CD14-positive monocyte (primary cell): ENCODE data around the gene EPHA10. TPM values are rescaled to one million over a fixed set of nuclear protein-coding genes. Genes with fewer than 3 reads are reported as not detected.

Experiments used
- DNase-seq, 3 donors: peaks; one replicate each; pipeline ENCODE4 v3.0.0-alpha.2; 2011 to 2022
- H2AFZ ChIP-seq: 2 replicates; pipeline ENCODE4 v1.6.0; 2012; ENCODE audit warnings: mild to moderate bottlenecking, low read depth, low read length, inconsistent platforms; ENCODE audit not compliant: insufficient read depth, poor library complexity, severe bottlenecking
- H3K27ac ChIP-seq, 2 donors: 1 replicate in 1 of 2; 2 replicates in 1 of 2; pipeline ENCODE4 v1.5.1; 2012 to 2013; ENCODE audit warnings: low read length in 2 of 2, control low read depth in 1 of 2, inconsistent platforms in 1 of 2, low read depth in 1 of 2, mild to moderate bottlenecking in 1 of 2
- H3K27me3 ChIP-seq, 2 donors: one replicate each; pipeline versions ENCODE4 v1.6.0 to v1.6.1; 2011 to 2013; ENCODE audit warnings: low read length in 2 of 2; ENCODE audit not compliant: control insufficient read depth in 2 of 2, insufficient read depth in 2 of 2
- H3K36me3 ChIP-seq, 2 donors: replicated peaks in 1 of 2; 1 replicate in 1 of 2; 2 replicates in 1 of 2; pipeline versions ENCODE4 v1.5.1 to v1.6.1; 2012 to 2013; ENCODE audit warnings: low read length in 2 of 2, control low read depth in 1 of 2, inconsistent platforms in 1 of 2, mild to moderate bottlenecking in 1 of 2; ENCODE audit not compliant: insufficient read depth in 2 of 2, control insufficient read depth in 1 of 2
- H3K4me1 ChIP-seq, 2 donors: 1 replicate in 1 of 2; 2 replicates in 1 of 2; pipeline versions ENCODE4 v1.5.1 to v1.6.1; 2012 to 2013; ENCODE audit warnings: low read length in 2 of 2, control low read depth in 1 of 2, inconsistent platforms in 1 of 2, mild to moderate bottlenecking in 1 of 2, moderate library complexity in 1 of 2; ENCODE audit not compliant: insufficient read depth in 2 of 2, control insufficient read depth in 1 of 2
- H3K4me2 ChIP-seq: replicated peaks from 2 replicates; pipeline ENCODE3; 2012; ENCODE audit warnings: low read length, moderate library complexity, mild to moderate bottlenecking; ENCODE audit not compliant: poor library complexity, severe bottlenecking; ENCODE audit errors: extremely low read depth
- H3K4me3 ChIP-seq, 3 experiments: fragments of 200-600 bp in 1 of 3; sonication (generic) in 1 of 3; replicated peaks in 1 of 3; 1 replicate in 2 of 3; 2 replicates in 1 of 3; pipeline ENCODE4 v1.5.1; 2011 to 2013; ENCODE audit warnings: low read length in 3 of 3, mild to moderate bottlenecking in 3 of 3, control low read depth in 2 of 3, low read depth in 2 of 3, inconsistent platforms in 1 of 3, moderate library complexity in 1 of 3
- H3K79me2 ChIP-seq: 2 replicates; pipeline ENCODE4 v1.6.0; 2012; ENCODE audit warnings: mild to moderate bottlenecking, control low read depth, inconsistent platforms, low read length, moderate library complexity; ENCODE audit not compliant: insufficient read depth
- H3K9ac ChIP-seq: 2 replicates; pipeline ENCODE4 v1.6.0; 2017; ENCODE audit warnings: low read length, mild to moderate bottlenecking; ENCODE audit not compliant: insufficient read depth, poor library complexity, severe bottlenecking
- H3K9me3 ChIP-seq, 2 donors: replicated peaks in 1 of 2; 1 replicate in 1 of 2; 2 replicates in 1 of 2; pipeline versions ENCODE4 v1.5.1 to v1.6.1; 2012 to 2013; ENCODE audit warnings: low read length in 2 of 2, control low read depth in 1 of 2; ENCODE audit not compliant: control insufficient read depth in 1 of 2, insufficient read depth in 1 of 2
- H4K20me1 ChIP-seq: 2 replicates; pipeline ENCODE4 v1.6.0; 2012; ENCODE audit warnings: mild to moderate bottlenecking, low read length, control low read depth, moderate library complexity; ENCODE audit not compliant: insufficient read depth
- H3K27ac Mint-ChIP-seq, 7 donors: one replicate each; pipeline ENCODE4 v1.8.0; 2020; ENCODE audit warnings: mild to moderate bottlenecking in 7 of 7, mixed read lengths in 7 of 7, moderate library complexity in 6 of 7, inconsistent platforms in 2 of 7
- H3K27me3 Mint-ChIP-seq, 3 donors: one replicate each; pipeline ENCODE4 v1.8.0; 2021 to 2022; ENCODE audit warnings: low read depth in 3 of 3, mild to moderate bottlenecking in 3 of 3, mixed read lengths in 3 of 3, moderate library complexity in 3 of 3, inconsistent platforms in 1 of 3
- H3K36me3 Mint-ChIP-seq, 2 donors: one replicate each; pipeline ENCODE4 v1.8.0; 2020; ENCODE audit warnings: mixed read lengths in 2 of 2, inconsistent platforms in 1 of 2, mild to moderate bottlenecking in 1 of 2
- H3K4me1 Mint-ChIP-seq: one replicate; pipeline ENCODE4 v1.8.0; 2020; ENCODE audit warnings: mild to moderate bottlenecking, mixed read lengths
- H3K4me3 Mint-ChIP-seq, 2 donors: one replicate each; pipeline ENCODE4 v1.8.0; 2020; ENCODE audit warnings: mild to moderate bottlenecking in 2 of 2, mixed read lengths in 2 of 2, moderate library complexity in 1 of 2
- H3K9me3 Mint-ChIP-seq, 7 donors: one replicate each; pipeline ENCODE4 v1.8.0; 2020 to 2022; ENCODE audit warnings: mixed read lengths in 7 of 7, mild to moderate bottlenecking in 6 of 7, moderate library complexity in 6 of 7, inconsistent platforms in 2 of 7
- WGBS: methylation state at CpG from one replicate; pipeline ENCODE4 v1.1.5; 2013; ENCODE audit warnings: missing lambda C conversion rate; ENCODE audit not compliant: insufficient coverage; 5-methylcytosine and 5-hydroxymethylcytosine counted together
- intact Hi-C, 2 donors: fragments of 100-400 bp; cut with micrococcal nuclease; formaldehyde crosslinking; loops; one replicate each; pipeline versions ENCODE4 v1.15.0 to v1.15.1; 2023
- polyA plus RNA-seq, 3 donors: library from polyadenylated mRNA; depleted of rRNA in 1 of 3; unstranded in 2 of 3; stranded (reverse) in 1 of 3; fragments of 300-500 nt in 2 of 3; fragments of >200 nt in 1 of 3; fragmentation: Illumina TruSeq in 2 of 3; gene quantifications; 1 replicate in 2 of 3; 2 replicates in 1 of 3; pipeline ENCODE4 v1.2.3, GENCODE V29; 2012 to 2021
- TF ChIP-seq, protein P1 (sequence below): fragments of 200-600 bp; IDR thresholded peaks from one replicate; pipeline ENCODE4 v1.8.0; 2022; ENCODE audit warnings: antibody characterized with exemption, mild to moderate bottlenecking

EPHA10 gene
- polyA plus RNA-seq, 3 donors: not detected

DNA sequence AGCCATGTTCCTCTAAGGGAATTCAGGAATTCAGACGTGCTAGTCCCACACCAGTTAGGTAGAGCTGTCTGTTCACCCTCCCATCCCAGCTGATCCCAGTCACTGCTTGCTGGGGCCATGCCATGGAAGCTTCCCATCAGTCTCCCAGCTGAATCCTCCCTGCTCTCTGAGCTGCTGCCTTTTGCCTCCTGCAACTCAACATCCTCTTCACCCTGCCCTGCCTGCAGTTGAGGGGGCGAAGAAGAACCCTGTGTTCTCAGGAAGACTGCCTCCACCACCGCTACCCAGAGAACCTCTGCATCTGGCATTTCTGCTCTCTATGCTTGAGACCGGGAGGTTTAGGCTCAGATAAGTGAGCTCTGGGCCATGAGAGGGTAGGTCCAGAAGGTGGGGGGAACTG lies 56.4 kb downstream of the EPHA10 start:
- H3K79me2 ChIP-seq: no peaks in the 10 kb centered on the region
- no peaks in the 10 kb centered on the region for H3K9me3 Mint-ChIP-seq
- no peaks in the 10 kb centered on the region for H3K4me1 Mint-ChIP-seq
- H3K27ac Mint-ChIP-seq: no peak overlapping the region
- H3K4me1 ChIP-seq: no peaks in the 10 kb centered on the region
- H3K27ac ChIP-seq: no peak overlapping the region
- no peak overlapping the region for H3K4me3 Mint-ChIP-seq
- peaks cover 63 to 85% of the 10 kb centered on the region in 2 donors for H3K36me3 ChIP-seq
- no peak overlapping the region for H3K4me3 ChIP-seq
- no peak for DNase-seq
- peaks cover 62 to 74% of the 10 kb centered on the region in 2 donors for H3K36me3 Mint-ChIP-seq
- no peak overlapping the region for H3K4me2 ChIP-seq
- 86% methylated on average over 1 of the region's 4 CpGs for WGBS
- no peaks in the 10 kb centered on the region for H4K20me1 ChIP-seq
- H3K9me3 ChIP-seq: no peaks in the 10 kb centered on the region
- no peak overlapping the region for H2AFZ ChIP-seq
- no peaks in the 10 kb centered on the region for H3K27me3 ChIP-seq
- TF ChIP-seq, protein P1, sequence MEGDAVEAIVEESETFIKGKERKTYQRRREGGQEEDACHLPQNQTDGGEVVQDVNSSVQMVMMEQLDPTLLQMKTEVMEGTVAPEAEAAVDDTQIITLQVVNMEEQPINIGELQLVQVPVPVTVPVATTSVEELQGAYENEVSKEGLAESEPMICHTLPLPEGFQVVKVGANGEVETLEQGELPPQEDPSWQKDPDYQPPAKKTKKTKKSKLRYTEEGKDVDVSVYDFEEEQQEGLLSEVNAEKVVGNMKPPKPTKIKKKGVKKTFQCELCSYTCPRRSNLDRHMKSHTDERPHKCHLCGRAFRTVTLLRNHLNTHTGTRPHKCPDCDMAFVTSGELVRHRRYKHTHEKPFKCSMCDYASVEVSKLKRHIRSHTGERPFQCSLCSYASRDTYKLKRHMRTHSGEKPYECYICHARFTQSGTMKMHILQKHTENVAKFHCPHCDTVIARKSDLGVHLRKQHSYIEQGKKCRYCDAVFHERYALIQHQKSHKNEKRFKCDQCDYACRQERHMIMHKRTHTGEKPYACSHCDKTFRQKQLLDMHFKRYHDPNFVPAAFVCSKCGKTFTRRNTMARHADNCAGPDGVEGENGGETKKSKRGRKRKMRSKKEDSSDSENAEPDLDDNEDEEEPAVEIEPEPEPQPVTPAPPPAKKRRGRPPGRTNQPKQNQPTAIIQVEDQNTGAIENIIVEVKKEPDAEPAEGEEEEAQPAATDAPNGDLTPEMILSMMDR: no peak
- H3K27me3 Mint-ChIP-seq: peaks cover 0 to 2% (median 0%) of the 10 kb centered on the region in 3 donors
- no peak overlapping the region for H3K9ac ChIP-seq
- intact Hi-C loops: no loop called here

DNA sequence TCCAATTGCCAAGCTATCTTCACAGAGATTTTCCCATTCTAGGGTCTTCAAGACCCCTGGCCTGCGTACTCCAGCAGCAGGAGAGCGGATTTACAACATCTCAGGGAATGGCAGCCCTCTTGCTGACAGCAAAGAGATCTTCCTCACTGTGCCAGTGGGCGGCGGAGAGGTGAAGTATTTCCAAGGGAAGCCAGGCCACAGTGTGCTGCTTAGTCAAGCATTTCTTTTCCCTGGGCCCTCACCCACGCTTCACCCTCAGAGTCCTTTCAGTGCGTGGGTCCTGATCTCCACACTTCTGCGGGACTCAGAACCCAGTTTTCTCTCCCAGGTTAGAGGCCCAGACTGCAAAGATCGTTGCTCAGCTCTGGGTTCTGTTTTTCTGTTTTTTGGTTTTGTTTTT lies 59.5 kb downstream of the EPHA10 start:
- peaks cover 0 to 2% (median 0%) of the 10 kb centered on the region in 3 donors for H3K27me3 Mint-ChIP-seq
- peaks cover 85 to 99% of the 10 kb centered on the region in 2 donors for H3K36me3 ChIP-seq
- peaks cover 79 to 94% of the 10 kb centered on the region in 2 donors for H3K36me3 Mint-ChIP-seq
- H3K4me1 Mint-ChIP-seq: no peaks in the 10 kb centered on the region
- H3K4me3 Mint-ChIP-seq: no peak overlapping the region
- H3K27ac ChIP-seq: no peak overlapping the region
- intact Hi-C loops: no loop called here
- H3K4me3 ChIP-seq: no peak overlapping the region
- no peak overlapping the region for H3K4me2 ChIP-seq
- H3K9me3 Mint-ChIP-seq: peaks cover 0 to 2% (median 0%) of the 10 kb centered on the region in 7 donors
- WGBS: 98% methylated on average over 6 of the region's 8 CpGs
- H3K79me2 ChIP-seq: no peaks in the 10 kb centered on the region
- TF ChIP-seq, protein P1: no peak
- H3K9me3 ChIP-seq: no peaks in the 10 kb centered on the region
- no peak overlapping the region for H2AFZ ChIP-seq
- no peak for DNase-seq
- peak overlapping the region in 3 of 7 donors; percentile 3 to 32 (median 10) for H3K27ac Mint-ChIP-seq
- H3K27me3 ChIP-seq: no peaks in the 10 kb centered on the region
- no peak overlapping the region for H3K9ac ChIP-seq
- no peaks in the 10 kb centered on the region for H3K4me1 ChIP-seq
- H4K20me1 ChIP-seq: no peaks in the 10 kb centered on the region
